C1 segment of cervical spinal cord (tissue), 14 donors: ENCODE measurements around the gene SLC4A4.

Experiments
- DNase-seq, 14 donors: peaks; one replicate each; lab custom pipeline; 2025; lab: John Stamatoyannopoulos, UW

The SLC4A4 gene

GRCh38 chr4:71537551-71538065 lies 198.8 kb downstream of the SLC4A4 start:
- DNase-seq, result peak in 5 of 14 donors; percentile 1 to 97 (median 18)

GRCh38 chr4:71538528-71538927 lies 199.7 kb downstream of the SLC4A4 start:
- DNase-seq, result peak in 5 of 14 donors; percentile 0 to 94 (median 13)

GRCh38 chr4:71540749-71541269 lies 202.0 kb downstream of the SLC4A4 start:
- no peak for DNase-seq

GRCh38 chr4:71541541-71541940 lies 202.7 kb downstream of the SLC4A4 start:
- no peak for DNase-seq

DNA sequence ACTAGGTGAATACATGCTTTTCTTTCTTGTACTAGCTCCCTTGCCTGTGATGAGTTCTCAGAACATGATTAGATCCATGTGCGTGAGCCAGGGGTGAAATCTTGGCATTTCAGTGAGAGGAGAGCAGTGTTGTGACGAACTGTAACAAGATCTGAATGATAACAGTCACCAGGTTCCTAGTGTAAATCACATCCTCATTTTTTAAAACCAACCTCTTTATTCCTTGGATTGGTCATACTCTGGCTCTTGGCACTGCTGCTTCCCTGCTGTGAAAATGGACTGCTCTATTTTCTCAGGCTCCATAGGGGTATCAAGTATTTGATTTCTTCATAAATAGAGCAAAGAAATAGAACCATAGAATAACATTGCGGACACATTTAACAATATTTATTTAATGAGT lies 206.3 kb downstream of the SLC4A4 start:
- DNase-seq, result peak in 1 of 14 donors; percentile 5

GRCh38 chr4:71549516-71550160 lies 210.8 kb downstream of the SLC4A4 start:
- no peak for DNase-seq

DNA sequence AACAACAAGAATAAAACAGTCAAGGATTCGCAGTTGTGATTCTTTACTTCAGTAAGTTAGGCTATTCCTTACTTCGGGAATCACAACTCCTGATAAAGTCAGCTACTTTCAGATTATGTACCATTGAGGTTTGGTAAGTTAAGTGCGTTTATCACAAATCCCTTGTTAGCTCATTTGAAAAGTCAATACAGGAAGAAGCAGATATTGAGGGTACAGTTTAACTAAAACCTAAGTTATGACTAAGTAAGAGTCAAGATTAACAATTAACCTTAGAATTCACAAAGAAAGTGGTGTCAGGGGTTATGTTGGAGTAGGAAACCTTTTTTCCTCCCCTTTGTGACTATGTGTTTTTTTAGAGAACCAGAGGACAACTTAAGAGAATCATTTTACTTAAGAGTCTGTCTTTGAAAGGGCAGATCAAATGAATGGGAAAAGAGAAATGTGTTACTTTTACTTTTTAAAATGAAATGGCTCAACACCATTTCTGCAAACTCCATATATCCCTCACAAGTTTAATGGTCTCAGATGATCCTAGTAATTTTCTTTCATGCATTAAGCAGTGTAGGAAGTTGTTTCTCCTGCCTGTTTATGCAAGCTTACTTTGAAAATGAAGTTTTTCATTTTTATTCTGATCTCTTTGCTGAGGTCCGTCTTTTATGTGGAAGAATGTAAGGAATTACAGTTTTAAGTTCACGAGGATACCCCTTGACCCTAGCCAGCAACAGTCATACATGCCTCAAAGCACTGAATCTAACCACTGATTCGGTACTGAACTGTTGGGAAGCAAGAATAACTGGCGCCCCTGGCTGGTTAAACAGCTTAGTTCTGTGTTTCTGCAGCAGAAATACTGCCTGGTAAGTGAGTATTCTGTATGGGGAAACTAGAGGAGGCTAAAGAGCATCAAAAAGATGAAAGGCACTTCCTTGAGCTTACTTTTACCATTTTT lies 211.7 kb downstream of the SLC4A4 start:
- DNase-seq, result no peak

DNA sequence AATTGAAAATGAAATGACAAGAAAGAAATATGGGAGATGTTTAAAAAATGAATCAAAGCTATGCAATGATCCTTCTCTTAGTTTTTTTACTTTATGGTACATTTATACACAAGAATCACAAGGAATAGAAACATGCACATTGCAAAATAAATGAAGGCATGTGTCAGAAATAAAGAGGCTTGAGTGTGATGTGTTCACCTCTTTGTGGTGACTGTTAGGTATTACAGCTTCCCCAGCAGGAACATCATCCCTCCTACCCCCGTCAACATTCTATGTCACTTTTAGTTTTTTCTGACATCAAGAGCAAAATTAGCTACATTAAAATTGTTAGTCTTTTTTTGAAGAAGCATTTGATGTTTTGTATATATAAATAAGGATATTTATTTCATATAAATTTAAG lies 214.8 kb downstream of the SLC4A4 start:
- DNase-seq, result peak in 1 of 14 donors; percentile 13

DNA sequence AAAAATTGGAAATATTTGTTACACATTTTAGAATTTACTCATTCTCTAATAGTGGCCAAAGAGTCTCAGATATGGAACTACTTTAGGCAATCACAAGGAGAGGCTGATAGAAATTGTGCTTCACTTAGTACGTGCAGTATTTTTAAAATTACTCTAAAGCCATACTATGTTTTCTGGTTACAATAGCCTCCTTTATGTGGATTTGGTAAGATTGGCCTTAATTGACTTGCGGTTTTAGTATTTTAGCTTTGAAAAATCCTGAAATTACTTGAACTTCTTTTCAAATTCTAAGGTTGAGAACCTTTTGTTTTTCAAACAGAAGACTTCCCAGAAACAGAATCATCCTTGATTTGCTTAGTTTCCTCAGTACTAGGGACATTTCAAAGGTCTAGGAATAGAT lies 215.2 kb downstream of the SLC4A4 start:
- DNase-seq, result no peak

DNA sequence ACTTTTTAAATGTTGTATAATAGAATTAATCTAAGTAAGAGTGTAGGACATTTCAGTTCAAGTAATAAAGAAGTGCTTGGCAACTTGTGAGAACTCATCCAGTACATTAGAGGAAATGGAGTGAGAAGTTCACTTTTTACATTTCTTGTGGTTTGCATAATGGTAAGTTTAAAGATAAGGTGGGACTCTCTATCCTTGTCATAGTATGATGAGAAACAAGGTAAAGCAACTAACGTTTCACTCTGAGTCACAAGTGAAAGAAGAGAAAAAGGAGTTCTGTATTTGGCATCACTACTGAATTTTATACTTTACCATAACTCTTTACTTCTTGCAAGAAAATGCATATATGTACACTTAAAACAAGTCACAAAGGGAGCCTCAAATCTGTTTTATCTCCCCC lies 219.4 kb downstream of the SLC4A4 start:
- DNase-seq, result no peak

DNA sequence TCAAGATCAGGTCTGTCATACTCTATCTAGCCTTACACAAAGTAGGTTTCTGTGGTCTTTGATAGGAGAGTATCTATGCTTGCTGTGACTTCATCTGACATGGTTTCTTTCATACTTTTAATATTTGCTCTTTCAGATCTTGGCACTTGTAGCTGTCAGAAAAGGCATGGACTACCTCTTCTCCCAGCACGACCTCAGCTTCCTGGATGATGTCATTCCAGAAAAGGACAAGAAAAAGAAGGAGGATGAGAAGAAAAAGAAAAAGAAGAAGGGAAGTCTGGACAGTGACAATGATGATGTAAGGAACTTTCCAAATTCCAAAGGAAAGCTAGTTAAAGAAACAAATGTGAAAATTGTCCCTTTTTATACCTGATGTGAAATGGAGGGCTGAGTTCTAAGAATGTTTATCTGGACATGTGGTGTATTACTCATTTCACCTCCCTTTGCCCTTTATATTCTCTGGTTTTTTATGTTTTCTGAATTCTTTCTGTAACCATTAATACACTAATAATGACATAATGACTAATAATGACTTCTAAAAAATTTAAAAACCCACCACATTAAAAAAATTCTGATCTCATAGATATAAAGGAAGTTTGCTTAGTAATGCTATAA lies 221.2 kb downstream of the SLC4A4 start:
- DNase-seq, result no peak

GRCh38 chr4:71564775-71565174 lies 226.0 kb downstream of the SLC4A4 start:
- no peak for DNase-seq

GRCh38 chr4:71566856-71567255 lies 228.0 kb downstream of the SLC4A4 start:
- no peak for DNase-seq

DNA sequence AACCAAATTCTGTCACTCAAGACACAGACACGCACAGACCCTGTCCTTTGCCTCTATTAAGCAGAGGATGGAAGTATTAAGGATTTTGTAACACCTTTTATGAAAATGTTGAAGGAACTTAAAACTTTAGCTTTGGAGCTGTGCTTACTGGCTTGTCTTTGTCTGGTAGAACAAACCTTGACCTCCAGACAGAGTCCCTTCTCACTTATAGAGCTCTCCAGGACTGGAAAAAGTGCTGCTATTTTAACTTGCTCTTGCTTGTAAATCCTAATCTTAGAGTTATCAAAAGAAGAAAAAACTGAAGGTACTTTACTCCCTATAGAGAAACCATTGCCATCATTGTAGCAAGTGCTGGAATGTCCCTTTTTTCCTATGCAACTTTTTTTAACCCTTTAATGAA lies 229.3 kb downstream of the SLC4A4 start:
- DNase-seq, result no peak

DNA sequence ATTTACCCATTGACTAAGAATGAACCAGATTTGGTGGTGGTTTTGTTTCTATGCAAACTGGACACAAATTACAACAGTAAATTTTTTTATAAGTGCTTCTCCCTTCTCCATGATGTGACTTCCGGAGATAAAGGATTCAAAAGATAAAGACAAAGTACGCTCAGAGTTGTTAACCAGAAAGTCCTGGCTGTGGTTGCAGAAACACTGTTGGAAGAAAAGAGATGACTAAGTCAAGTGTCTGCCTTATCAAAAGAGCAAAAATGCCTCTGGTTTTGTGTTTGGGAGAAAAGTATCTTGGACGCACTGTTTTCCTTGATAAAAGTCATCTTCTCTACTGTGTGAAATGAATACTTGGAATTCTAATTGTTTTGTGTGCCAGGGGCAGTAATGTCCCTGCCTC lies 231.7 kb downstream of the SLC4A4 start:
- no peak for DNase-seq

- DNase-seq, result no peak
Observed at GRCh38 chr4:71571346-71571745, 232.5 kb downstream of the SLC4A4 start.

DNA sequence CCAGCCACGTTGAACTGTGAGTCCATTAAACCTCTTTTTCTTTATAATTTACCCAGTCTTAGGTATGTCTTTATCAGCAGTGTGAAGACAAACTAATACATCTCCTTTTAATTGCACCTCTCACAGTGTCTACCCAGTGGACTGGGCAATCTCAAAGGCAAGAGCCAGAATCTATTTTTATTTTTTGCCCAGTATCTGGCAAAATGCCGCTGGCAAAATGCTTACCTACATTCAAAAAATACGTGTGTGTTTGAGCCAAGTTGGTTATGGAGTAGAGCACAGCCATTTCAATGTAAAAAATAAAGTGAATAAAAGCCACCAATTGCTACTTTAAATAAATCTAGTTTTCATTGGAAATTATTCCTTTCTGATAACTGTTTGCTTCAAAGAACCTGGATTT lies 245.2 kb downstream of the SLC4A4 start:
- DNase-seq, result peak in 1 of 14 donors; percentile 52

- no peak for DNase-seq
Observed at GRCh38 chr4:71584585-71584984, 245.8 kb downstream of the SLC4A4 start.

GRCh38 chr4:71586087-71586763 lies 247.4 kb downstream of the SLC4A4 start:
- DNase-seq, result no peak

GRCh38 chr4:71587995-71588394 lies 249.2 kb downstream of the SLC4A4 start:
- DNase-seq, result no peak

DNA sequence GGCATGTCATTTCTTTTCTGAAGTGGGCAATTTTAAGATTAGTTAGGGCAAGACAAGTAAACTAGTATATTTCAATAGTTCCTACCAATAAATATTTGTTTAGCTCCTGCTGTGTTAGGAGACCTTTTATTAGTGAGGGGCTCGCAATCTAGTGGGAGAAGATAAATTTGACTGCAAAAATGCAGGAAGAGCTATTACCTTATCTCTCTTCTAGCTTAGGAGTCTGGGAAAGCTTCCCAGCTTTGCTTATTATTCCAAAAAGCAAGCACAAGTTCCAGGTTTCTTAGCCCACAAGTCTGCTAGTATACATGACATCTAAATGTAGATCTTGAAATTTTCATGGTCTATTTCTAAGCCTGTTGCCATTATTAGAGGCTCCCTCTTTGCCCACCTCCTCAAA lies 254.0 kb downstream of the SLC4A4 start:
- no peak for DNase-seq
